Duodenal mucosa (tissue), 2 donors: ENCODE measurements around the gene CELF5.
"Not testable (repeated sequence)": the region's sequence is repeated elsewhere in the genome, so short reads cannot be mapped to it uniquely, and the experiment has no call there.

ENCODE experiments used
- H3K27ac ChIP-seq: one replicate; pipeline ENCODE4 v1.7.0; 2013; ENCODE audit warnings: low read depth, low read length
- H3K27me3 ChIP-seq, 2 donors: one replicate each; pipeline ENCODE4 v1.7.0; 2013; ENCODE audit warnings: low read length in 2 of 2, control low read depth in 1 of 2; ENCODE audit not compliant: insufficient read depth in 2 of 2, control insufficient read depth in 1 of 2
- H3K36me3 ChIP-seq, 2 donors: one replicate each; pipeline ENCODE4 v1.7.0; 2013; ENCODE audit warnings: low read length in 2 of 2, control low read depth in 1 of 2; ENCODE audit not compliant: insufficient read depth in 2 of 2, control insufficient read depth in 1 of 2
- H3K4me1 ChIP-seq, 2 donors: one replicate each; pipeline ENCODE4 v1.7.0; 2013; ENCODE audit warnings: low read length in 2 of 2, control low read depth in 1 of 2; ENCODE audit not compliant: insufficient read depth in 2 of 2, control insufficient read depth in 1 of 2
- H3K4me3 ChIP-seq, 2 donors: one replicate each; pipeline ENCODE4 v1.7.0; 2013; ENCODE audit warnings: low read length in 2 of 2, low read depth in 1 of 2
- H3K9ac ChIP-seq, 2 donors: one replicate each; pipeline ENCODE4 v1.7.0; 2013; ENCODE audit warnings: low read length in 2 of 2, low read depth in 1 of 2
- H3K9me3 ChIP-seq, 2 donors: one replicate each; pipeline ENCODE4 v1.7.0; 2013; ENCODE audit warnings: low read length in 2 of 2, control low read depth in 1 of 2; ENCODE audit not compliant: control insufficient read depth in 1 of 2

CELF5 gene

DNA sequence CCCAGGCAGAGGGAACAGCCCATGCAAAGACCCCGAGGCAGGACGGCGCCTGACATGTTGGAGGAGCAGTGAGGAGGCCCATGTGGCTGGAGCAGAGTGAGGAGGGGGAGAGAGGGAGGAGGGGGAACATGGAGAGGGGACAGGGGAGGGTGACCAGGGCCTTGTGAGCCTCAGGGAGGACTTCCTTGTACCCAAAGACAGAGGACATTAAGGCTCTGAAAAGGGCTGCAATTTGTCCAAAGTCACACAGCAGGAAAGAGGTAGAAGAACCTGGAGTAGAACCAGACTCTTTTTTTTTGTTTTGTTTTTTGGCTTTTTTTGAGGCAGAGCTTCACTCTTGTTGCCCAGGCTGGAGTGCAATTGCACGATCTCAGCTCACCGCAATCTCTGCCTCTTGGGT, 67.2 kb downstream of the CELF5 start:
- H3K9me3 ChIP-seq: no peaks in the 10 kb centered on the region
- H3K27ac ChIP-seq: no peak overlapping the region
- no peaks in the 10 kb centered on the region for H3K4me1 ChIP-seq
- H3K27me3 ChIP-seq: peaks cover 9 to 14% of the 10 kb centered on the region in 2 donors
- no peaks in the 10 kb centered on the region for H3K36me3 ChIP-seq
- no peak overlapping the region for H3K9ac ChIP-seq
- H3K4me3 ChIP-seq: no peak overlapping the region

DNA sequence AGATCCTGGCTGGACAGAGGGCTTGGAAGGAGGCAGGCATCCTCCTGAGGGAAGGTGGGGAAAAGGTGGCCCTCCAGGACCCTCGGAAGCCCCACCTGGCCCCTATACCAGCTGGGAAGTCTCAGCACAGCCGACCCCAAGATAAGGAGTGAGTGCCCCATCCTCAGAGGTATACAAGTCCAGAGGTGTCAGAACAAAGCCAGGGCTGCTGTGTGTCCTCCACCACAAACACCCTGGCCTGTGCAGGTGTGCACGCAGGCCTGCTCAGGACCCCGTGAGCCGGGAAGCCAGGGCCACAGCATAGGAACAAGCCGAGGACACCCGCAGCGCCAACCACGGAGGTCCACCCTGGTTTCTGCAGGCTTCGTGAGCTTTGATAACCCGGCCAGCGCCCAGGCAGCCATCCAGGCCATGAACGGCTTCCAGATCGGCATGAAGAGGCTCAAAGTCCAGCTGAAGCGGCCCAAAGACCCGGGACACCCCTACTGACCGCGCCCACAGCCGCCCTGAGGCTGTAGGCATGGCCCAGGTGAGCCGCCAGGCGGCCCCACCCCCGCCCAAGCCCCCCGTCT, 68.6 kb downstream of the CELF5 start:
- no peak overlapping the region for H3K4me3 ChIP-seq
- no peaks in the 10 kb centered on the region for H3K36me3 ChIP-seq
- peaks cover 9 to 10% of the 10 kb centered on the region in 2 donors for H3K27me3 ChIP-seq
- no peak overlapping the region for H3K27ac ChIP-seq
- no peaks in the 10 kb centered on the region for H3K4me1 ChIP-seq
- no peaks in the 10 kb centered on the region for H3K9me3 ChIP-seq
- no peak overlapping the region for H3K9ac ChIP-seq

- no peak overlapping the region for H3K9ac ChIP-seq
These were observed 69.1 kb downstream of the CELF5 start for GRCh38 chr19:3293560-3293959.

DNA sequence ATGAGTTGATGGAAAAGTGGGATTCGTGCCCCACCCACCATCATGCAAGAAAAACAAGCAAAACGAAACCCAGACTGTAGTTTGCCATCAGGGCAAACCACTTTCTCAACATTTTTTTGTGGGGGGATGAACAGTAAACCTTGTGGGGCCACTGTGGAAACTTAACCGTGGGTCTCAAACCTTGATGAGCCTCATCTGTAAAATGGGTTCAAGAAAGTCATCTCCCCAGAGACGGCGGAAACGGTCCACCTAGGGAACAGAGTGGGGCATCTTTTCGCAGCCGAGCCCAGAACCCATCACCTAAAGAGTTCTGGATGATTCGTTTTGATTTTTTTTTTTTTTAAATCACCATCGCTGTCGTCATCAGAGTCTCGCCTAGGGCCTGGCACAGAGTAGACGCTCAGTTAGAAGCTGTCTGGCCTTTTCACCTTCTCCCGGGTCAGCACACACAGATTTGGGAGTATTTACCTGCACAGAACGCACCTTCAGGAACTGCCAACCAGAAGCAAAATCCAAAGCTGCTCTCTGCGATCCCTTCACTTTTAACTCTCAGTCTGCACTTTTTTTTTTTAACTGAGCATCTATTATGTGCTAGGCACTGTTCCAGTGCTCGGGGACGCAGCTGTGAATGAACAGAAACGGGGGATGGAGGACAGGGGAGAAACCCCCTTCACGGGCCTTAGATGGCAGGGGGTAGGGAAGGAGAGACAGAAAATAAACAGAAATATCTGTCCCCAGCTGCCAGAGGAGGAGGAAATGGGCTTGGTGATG, 69.8 kb downstream of the CELF5 start:
- peaks cover 0 to 2% of the 10 kb centered on the region in 2 donors for H3K9me3 ChIP-seq
- no peaks in the 10 kb centered on the region for H3K4me1 ChIP-seq
- H3K4me3 ChIP-seq: no peak overlapping the region
- no peaks in the 10 kb centered on the region for H3K36me3 ChIP-seq
- H3K27me3 ChIP-seq: peaks cover 9 to 10% of the 10 kb centered on the region in 2 donors
- no peak overlapping the region for H3K27ac ChIP-seq
- no peak overlapping the region for H3K9ac ChIP-seq

More at GRCh38 chr19:3293560-3293959, 69.1 kb downstream of the CELF5 start:
- Histone ChIP-seq H3K27me3 (peaks cover 9 to 10% of the 10 kb centered on the region in 2 donors), H3K4me3 (no peak overlapping the region), H3K4me1 (no peaks in the 10 kb centered on the region), H3K27ac (no peak overlapping the region), H3K9me3 (no peaks in the 10 kb centered on the region), H3K36me3 (no peaks in the 10 kb centered on the region)

DNA sequence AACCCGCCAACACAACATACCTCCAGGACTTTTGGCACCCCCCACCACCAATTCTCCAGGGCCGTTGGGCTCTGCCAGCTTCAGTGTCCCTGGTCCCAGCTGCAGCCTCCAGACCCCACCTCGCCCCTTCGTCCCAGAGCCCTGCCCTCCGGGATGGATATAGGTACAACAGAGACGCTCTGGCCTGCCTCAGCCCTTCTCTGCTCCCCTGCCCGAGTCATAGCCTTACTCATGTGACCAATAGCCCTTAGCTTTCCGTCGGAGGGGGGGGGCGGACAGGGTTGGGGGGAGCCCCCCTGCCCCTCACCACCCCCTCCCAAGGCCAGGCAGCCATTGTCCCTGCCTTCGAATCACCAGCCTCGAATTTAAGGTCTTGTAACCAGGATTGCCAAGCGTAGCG, 71.1 kb downstream of the CELF5 start:
- H3K27ac ChIP-seq: no peak overlapping the region
- peaks cover 4% of the 10 kb centered on the region in 2 donors for H3K27me3 ChIP-seq
- no peak overlapping the region for H3K4me3 ChIP-seq
- H3K36me3 ChIP-seq: no peaks in the 10 kb centered on the region
- H3K9ac ChIP-seq: no peak overlapping the region
- H3K9me3 ChIP-seq: peaks cover 0 to 2% of the 10 kb centered on the region in 2 donors
- H3K4me1 ChIP-seq: no peaks in the 10 kb centered on the region

DNA sequence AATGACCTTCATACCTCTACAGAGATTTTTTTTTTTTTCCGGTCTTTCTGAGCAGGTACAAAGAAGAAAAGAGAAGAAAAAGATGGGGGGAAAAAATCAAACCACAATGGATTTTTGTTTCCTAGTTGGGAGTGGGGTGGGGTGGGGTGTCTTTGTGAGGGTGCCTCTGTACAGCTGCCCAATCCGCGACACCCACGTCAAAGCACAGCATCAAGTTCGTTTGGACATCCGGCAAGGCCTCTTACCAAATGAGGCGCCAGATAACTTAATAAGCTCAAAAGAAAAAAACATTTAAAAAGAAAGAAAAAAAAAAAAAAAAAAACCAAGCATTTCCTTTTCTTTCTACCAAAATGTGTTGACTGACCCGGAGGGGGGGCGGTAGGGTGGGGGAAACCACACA, 71.6 kb downstream of the CELF5 start:
- H3K9ac ChIP-seq: no peak overlapping the region
- H3K4me1 ChIP-seq: no peaks in the 10 kb centered on the region
- H3K27me3 ChIP-seq: peaks cover 4% of the 10 kb centered on the region in 2 donors
- H3K9me3 ChIP-seq: peaks cover 0 to 2% of the 10 kb centered on the region in 2 donors
- no peaks in the 10 kb centered on the region for H3K36me3 ChIP-seq
- no peak overlapping the region for H3K27ac ChIP-seq
- no peak overlapping the region for H3K4me3 ChIP-seq

- Histone ChIP-seq H3K9ac (no peak overlapping the region), H3K9me3 (peaks cover 0 to 2% of the 10 kb centered on the region in 2 donors), H3K36me3 (no peaks in the 10 kb centered on the region), H3K27me3 (peaks cover 4% of the 10 kb centered on the region in 2 donors), H3K4me3 (no peak overlapping the region), H3K27ac (no peak overlapping the region), H3K4me1 (no peaks in the 10 kb centered on the region)
These were observed 72.0 kb downstream of the CELF5 start for GRCh38 chr19:3296446-3296845.

GRCh38 chr19:3298853-3299449, 74.5 kb downstream of the CELF5 start:
- H3K4me3 ChIP-seq: no peak overlapping the region
- no peak overlapping the region for H3K9ac ChIP-seq
- peaks cover 8 to 9% of the 10 kb centered on the region in 2 donors for H3K9me3 ChIP-seq
- H3K27ac ChIP-seq: no peak overlapping the region
- no peaks in the 10 kb centered on the region for H3K4me1 ChIP-seq
- peaks cover 0 to 4% of the 10 kb centered on the region in 2 donors for H3K27me3 ChIP-seq
- no peaks in the 10 kb centered on the region for H3K36me3 ChIP-seq

- H3K27me3 ChIP-seq, H3K36me3 ChIP-seq, H3K4me1 ChIP-seq, H3K9me3 ChIP-seq, H3K27ac ChIP-seq, H3K4me3 ChIP-seq, H3K9ac ChIP-seq: not testable (repeated sequence)
These were observed 76.1 kb downstream of the CELF5 start for GRCh38 chr19:3300566-3300965.

DNA sequence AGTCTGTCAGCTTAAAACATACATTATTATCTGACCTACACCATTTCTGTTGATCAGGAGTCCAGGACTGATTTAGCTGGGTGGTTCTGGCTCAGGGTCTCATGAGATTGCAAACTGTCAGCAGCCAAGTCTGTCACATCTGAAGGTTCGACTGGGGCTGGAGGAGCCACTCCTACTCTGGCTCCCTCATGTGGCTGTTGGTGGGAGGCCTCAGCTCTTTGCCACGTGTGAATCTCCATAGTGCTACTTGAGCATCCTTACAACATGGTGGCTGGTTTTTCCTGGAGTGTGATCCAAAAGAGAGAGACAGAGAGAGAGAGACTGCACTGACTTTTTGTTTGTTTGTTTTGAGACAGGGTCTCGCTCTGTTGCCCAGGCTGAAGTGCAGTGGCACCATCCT, 78.3 kb downstream of the CELF5 start:
- no peak overlapping the region for H3K9ac ChIP-seq
- peaks cover 0 to 2% of the 10 kb centered on the region in 2 donors for H3K27me3 ChIP-seq
- no peak overlapping the region for H3K27ac ChIP-seq
- no peak overlapping the region for H3K4me3 ChIP-seq
- H3K9me3 ChIP-seq: peaks cover 8 to 9% of the 10 kb centered on the region in 2 donors
- no peaks in the 10 kb centered on the region for H3K4me1 ChIP-seq
- H3K36me3 ChIP-seq: no peaks in the 10 kb centered on the region
